Prostate gland (tissue), 2 donors: ENCODE measurements around the gene TSPAN15. TPM values are rescaled to one million over a fixed set of nuclear protein-coding genes. Genes with fewer than 3 reads are reported as not detected.

ENCODE experiments used
- DNase-seq: peaks from one replicate; pipeline ENCODE4 v3.0.0-alpha.2; 2019; ENCODE audit warnings: low spot score
- H3K27ac ChIP-seq, 2 donors: fragments of 200-600 bp; sonication (generic); 2 replicates each; pipeline ENCODE4 v1.5.1; 2017 to 2019
- H3K27me3 ChIP-seq: fragments of 200-600 bp; sonication (generic); replicated peaks from 2 replicates; pipeline ENCODE4 v1.5.1; 2019; ENCODE audit not compliant: insufficient read depth
- H3K36me3 ChIP-seq, 2 donors: fragments of 200-600 bp; sonication (generic); 1 replicate in 1 of 2; 2 replicates in 1 of 2; pipeline versions ENCODE4 v1.5.1 to v1.8.1; 2017 to 2019
- H3K4me1 ChIP-seq: fragments of 200-600 bp; sonication (generic); replicated peaks from 2 replicates; pipeline ENCODE4 v1.5.1; 2019
- H3K4me3 ChIP-seq, 2 donors: fragments of 200-600 bp; sonication (generic); 2 replicates each; pipeline ENCODE4 v1.5.1; 2017 to 2019
- H3K9me3 ChIP-seq: fragments of 200-600 bp; sonication (generic); 2 replicates; pipeline ENCODE4 v1.5.1; 2017
- CTCF ChIP-seq, 4 experiments: fragments of 200-600 bp in 2 of 4; fragments of 450-650 bp in 2 of 4; sonication (generic) in 2 of 4; IDR thresholded peaks; 1 replicate in 3 of 4; 2 replicates in 1 of 4; pipeline ENCODE4 v1.5.1; 2016 to 2019; ENCODE audit warnings: antibody characterized with exemption in 4 of 4, mild to moderate bottlenecking in 2 of 4, moderate library complexity in 2 of 4
- POLR2A ChIP-seq: fragments of 450-650 bp; IDR thresholded peaks from one replicate; pipeline ENCODE4 v1.6.1; 2016; ENCODE audit warnings: antibody characterized with exemption, mild to moderate bottlenecking
- POLR2AphosphoS5 ChIP-seq: sonication (generic); formaldehyde crosslinking; IDR thresholded peaks from one replicate; pipeline ENCODE4 v1.6.1; 2017; ENCODE audit warnings: antibody characterized with exemption
- WGBS: methylation state at CpG from one replicate; pipeline ENCODE4 v1.1.5; 2018; 5-methylcytosine and 5-hydroxymethylcytosine counted together
- intact Hi-C: fragments of 100-400 bp; cut with DNase I; formaldehyde crosslinking; loops from one replicate; pipeline ENCODE4 v1.14.2; 2022
- total RNA-seq, 2 donors: library from RNA; depleted of rRNA; stranded (reverse); fragments of >200 nt; gene quantifications; one replicate each; pipeline ENCODE4 v1.1.0, GENCODE V29; 2016

Gene TSPAN15
- total RNA-seq, 2 donors from 2014 or later = 78.8 to 85.3 TPM

- DNase-seq = no peak
- Histone ChIP-seq H3K4me3 (no peak overlapping the region), H3K4me1 (peaks cover 6% of the 10 kb centered on the region), H3K36me3 (no peaks in the 10 kb centered on the region), H3K27me3 (no peaks in the 10 kb centered on the region), H3K9me3 (no peaks in the 10 kb centered on the region), H3K27ac (no peak overlapping the region)
- intact Hi-C loops = no loop called here
- 88% methylated on average over 10 of the region's 10 CpGs for WGBS
- TF ChIP-seq POLR2AphosphoS5 = no peak
- TF ChIP-seq POLR2A = no peak
- no peak for TF ChIP-seq CTCF (IDR thresholded peaks at IDR 0.05)
Observed at GRCh38 chr10:69455006-69455763, 3.9 kb downstream of the TSPAN15 start.

- H3K9me3 ChIP-seq = no peaks in the 10 kb centered on the region
- H3K36me3 ChIP-seq = no peaks in the 10 kb centered on the region
- H3K27ac ChIP-seq = peak overlapping the region in 1 of 2 donors; percentile 73
- intact Hi-C loops = no loop called here
- 91% methylated on average over 8 of the region's 8 CpGs for WGBS
- peaks cover 6% of the 10 kb centered on the region for H3K4me1 ChIP-seq
- no peak for DNase-seq
- TF ChIP-seq POLR2A (no peak), POLR2AphosphoS5 (no peak), CTCF (IDR thresholded peaks at IDR 0.05) (no peak)
- H3K4me3 ChIP-seq = no peak overlapping the region
- no peaks in the 10 kb centered on the region for H3K27me3 ChIP-seq
Observed at GRCh38 chr10:69456880-69457693, 5.8 kb downstream of the TSPAN15 start.

GRCh38 chr10:69457771-69458237 is 6.5 kb downstream of the TSPAN15 start:
- no peak for DNase-seq
- 80% methylated on average over 5 of the region's 5 CpGs for WGBS
- H3K4me3 ChIP-seq = no peak overlapping the region
- intact Hi-C loops = no loop called here
- TF ChIP-seq POLR2A (no peak), CTCF (IDR thresholded peaks at IDR 0.05) (no peak), POLR2AphosphoS5 (no peak)
- H3K9me3 ChIP-seq = no peaks in the 10 kb centered on the region
- no peaks in the 10 kb centered on the region for H3K27me3 ChIP-seq
- H3K27ac ChIP-seq = peak overlapping the region; percentile 73 to 76
- no peaks in the 10 kb centered on the region for H3K36me3 ChIP-seq
- H3K4me1 ChIP-seq = peaks cover 6% of the 10 kb centered on the region

- no peaks in the 10 kb centered on the region for H3K9me3 ChIP-seq
- peaks cover 6% of the 10 kb centered on the region for H3K4me1 ChIP-seq
- no peaks in the 10 kb centered on the region for H3K27me3 ChIP-seq
- intact Hi-C loops = no loop called here
- no peaks in the 10 kb centered on the region for H3K36me3 ChIP-seq
- peak; percentile 51 for DNase-seq
- TF ChIP-seq POLR2A = no peak
- TF ChIP-seq CTCF (IDR thresholded peaks at IDR 0.05) = no peak
- peak; percentile 31 for TF ChIP-seq POLR2AphosphoS5
- H3K4me3 ChIP-seq = no peak overlapping the region
- WGBS = 56% methylated on average over 10 of the region's 10 CpGs
- peak overlapping the region; percentile 73 to 76 for H3K27ac ChIP-seq
Observed at GRCh38 chr10:69458430-69459100, 7.3 kb downstream of the TSPAN15 start.
